ENCODE measurements around the gene HOXB7. TPM values are rescaled to one million over a fixed set of nuclear protein-coding genes. Genes with fewer than 3 reads are reported as not detected.

HOXB7 gene
- not detected for total RNA-seq
- polyA plus RNA-seq (2013, experiment 1 of 2): 5.6 TPM
- 6.0 TPM for polyA plus RNA-seq (2013, experiment 2 of 2)
- long read RNA-seq, experiment 1: 0 reads
- long read RNA-seq, experiment 2: 0 reads
- long read RNA-seq, experiment 3: 0 reads
- long read RNA-seq, experiment 4, partial matches to known transcripts: 0 of 1 reads
- long read RNA-seq, experiment 4, other reads (novel, unspliced or antisense): 0 of 1 reads

DNA sequence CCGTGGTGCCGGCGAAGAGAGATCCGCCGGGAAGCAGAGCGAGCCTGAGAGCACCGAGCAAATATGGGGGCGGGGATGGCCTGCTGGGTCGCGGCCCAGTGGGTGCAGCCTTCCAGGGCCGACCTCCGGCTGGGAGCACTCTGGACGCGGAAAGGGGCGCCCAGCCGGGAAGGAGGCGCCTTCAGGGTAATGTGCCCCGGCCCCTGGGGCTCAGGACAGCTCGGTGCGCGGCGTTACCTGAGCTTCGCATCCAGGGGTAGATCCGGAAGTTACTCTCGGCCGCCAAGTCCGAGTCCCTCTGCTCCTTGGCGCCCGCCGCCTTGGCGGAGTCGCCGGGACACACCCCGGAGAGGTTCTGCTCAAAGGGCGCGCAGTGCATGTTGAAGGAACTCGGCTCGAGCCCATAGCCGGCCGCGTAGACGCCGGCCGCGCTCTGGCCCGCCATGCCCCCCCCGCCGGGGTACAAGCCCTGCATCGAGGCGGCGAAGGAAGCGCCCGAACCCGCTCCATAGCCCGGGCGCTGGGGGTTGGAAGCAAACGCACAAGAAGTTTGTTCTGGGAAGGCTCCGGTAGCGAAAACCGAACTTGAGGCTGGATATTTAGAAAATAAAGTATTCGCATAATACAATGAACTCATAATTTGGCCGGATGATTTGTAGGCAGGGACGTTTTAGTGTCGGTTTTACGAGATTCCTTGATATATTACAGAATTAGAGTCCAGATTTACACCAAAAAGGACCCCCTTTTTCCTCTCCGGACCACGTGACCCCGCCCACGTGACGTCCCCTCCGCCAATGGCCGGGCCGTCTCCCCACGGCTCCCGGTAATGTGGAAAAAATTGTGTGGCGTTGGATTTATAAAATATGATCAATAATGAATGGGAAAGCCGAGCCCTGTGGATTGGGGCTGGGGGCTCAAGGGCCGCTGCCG, at the start of gene HOXB7:
Gene HOXB7, minus strand, starts transcription at position 736 of the 930 bp plus-strand sequence. Its CDS starts 99 bp downstream, at position 637.
- Histone ChIP-seq H3K9me3 (ENCODE audit: control insufficient read depth, low read length) (peaks cover 6% of the 10 kb centered on the region), H3K36me3 (ENCODE audit: control insufficient read depth, insufficient read depth, low read length) (no peaks in the 10 kb centered on the region), H3K9ac (ENCODE audit: extremely low read depth, low read length, poor library complexity, severe bottlenecking) (no peak within 1 kb of the TSS), H3K27ac (ENCODE audit: low read depth, low read length) (peak within 1 kb of the TSS; percentile 16), H3K4me3 (ENCODE audit: low read length) (peak within 1 kb of the TSS; percentile 64), H3K4me1 (ENCODE audit: control insufficient read depth, insufficient read depth, low read length) (no peaks in the 10 kb centered on the region), H3K27me3 (ENCODE audit: control insufficient read depth, insufficient read depth, low read length, poor library complexity, severe bottlenecking) (peaks cover 100% of the 10 kb centered on the region)
- H3K9me3 Mint-ChIP-seq: peaks cover 2% of the 10 kb centered on the region
- peak within 1 kb of the TSS; percentile 43 for H3K4me3 Mint-ChIP-seq
- H3K36me3 Mint-ChIP-seq (ENCODE audit: low read depth): no peaks in the 10 kb centered on the region
- peaks cover 99% of the 10 kb centered on the region for H3K27me3 Mint-ChIP-seq (ENCODE audit: insufficient read depth)
- H3K4me1 Mint-ChIP-seq: peaks cover 7% of the 10 kb centered on the region
- WGBS, 2 experiments (ENCODE audit: insufficient coverage in 1 of 2, insufficient read length in 1 of 2): 3 to 4% methylated on average over 18 to 79 of the region's 79 CpGs
- DNase-seq: peak; percentile 85
- H3K27ac Mint-ChIP-seq: no peak within 1 kb of the TSS
- TF ChIP-seq, protein P1, sequence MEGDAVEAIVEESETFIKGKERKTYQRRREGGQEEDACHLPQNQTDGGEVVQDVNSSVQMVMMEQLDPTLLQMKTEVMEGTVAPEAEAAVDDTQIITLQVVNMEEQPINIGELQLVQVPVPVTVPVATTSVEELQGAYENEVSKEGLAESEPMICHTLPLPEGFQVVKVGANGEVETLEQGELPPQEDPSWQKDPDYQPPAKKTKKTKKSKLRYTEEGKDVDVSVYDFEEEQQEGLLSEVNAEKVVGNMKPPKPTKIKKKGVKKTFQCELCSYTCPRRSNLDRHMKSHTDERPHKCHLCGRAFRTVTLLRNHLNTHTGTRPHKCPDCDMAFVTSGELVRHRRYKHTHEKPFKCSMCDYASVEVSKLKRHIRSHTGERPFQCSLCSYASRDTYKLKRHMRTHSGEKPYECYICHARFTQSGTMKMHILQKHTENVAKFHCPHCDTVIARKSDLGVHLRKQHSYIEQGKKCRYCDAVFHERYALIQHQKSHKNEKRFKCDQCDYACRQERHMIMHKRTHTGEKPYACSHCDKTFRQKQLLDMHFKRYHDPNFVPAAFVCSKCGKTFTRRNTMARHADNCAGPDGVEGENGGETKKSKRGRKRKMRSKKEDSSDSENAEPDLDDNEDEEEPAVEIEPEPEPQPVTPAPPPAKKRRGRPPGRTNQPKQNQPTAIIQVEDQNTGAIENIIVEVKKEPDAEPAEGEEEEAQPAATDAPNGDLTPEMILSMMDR (conservative IDR thresholded peaks at IDR 0.05): no peak

DNA sequence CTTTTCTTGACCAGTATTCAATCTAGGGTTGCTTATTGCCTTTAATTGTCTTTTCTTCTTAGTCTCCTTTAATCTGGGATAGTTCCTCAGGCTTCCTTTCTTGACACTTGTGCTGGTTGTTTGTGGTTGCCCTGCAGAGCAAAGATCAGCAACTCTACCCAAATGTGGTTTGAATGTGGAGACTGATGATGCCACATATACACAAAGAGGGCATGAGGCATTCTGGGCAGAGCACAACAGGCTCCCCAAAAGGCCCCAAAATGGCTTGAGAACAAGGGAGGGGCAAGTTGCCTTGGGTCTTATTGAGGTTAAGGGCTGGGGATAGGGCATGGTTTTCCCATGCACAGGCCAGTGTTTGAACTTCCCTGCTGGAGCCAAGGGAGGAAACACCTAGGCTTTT, 45.1 kb upstream of the HOXB7 start:
- Mint-ChIP-seq H3K27me3 (ENCODE audit: insufficient read depth) (peaks cover 91% of the 10 kb centered on the region), H3K36me3 (ENCODE audit: low read depth) (no peaks in the 10 kb centered on the region), H3K4me1 (no peaks in the 10 kb centered on the region), H3K27ac (no peak overlapping the region), H3K4me3 (no peak overlapping the region), H3K9me3 (no peaks in the 10 kb centered on the region)
- Histone ChIP-seq H3K36me3 (ENCODE audit: control insufficient read depth, insufficient read depth, low read length) (no peaks in the 10 kb centered on the region), H3K9ac (ENCODE audit: extremely low read depth, low read length, poor library complexity, severe bottlenecking) (no peak overlapping the region), H3K4me3 (ENCODE audit: low read length) (no peak overlapping the region), H3K27ac (ENCODE audit: low read depth, low read length) (no peak overlapping the region), H3K27me3 (ENCODE audit: control insufficient read depth, insufficient read depth, low read length, poor library complexity, severe bottlenecking) (peaks cover 80% of the 10 kb centered on the region), H3K4me1 (ENCODE audit: control insufficient read depth, insufficient read depth, low read length) (no peaks in the 10 kb centered on the region), H3K9me3 (ENCODE audit: control insufficient read depth, low read length) (no peaks in the 10 kb centered on the region)
- DNase-seq: peak; percentile 10
- TF ChIP-seq, protein P1 (conservative IDR thresholded peaks at IDR 0.05): no peak

DNA sequence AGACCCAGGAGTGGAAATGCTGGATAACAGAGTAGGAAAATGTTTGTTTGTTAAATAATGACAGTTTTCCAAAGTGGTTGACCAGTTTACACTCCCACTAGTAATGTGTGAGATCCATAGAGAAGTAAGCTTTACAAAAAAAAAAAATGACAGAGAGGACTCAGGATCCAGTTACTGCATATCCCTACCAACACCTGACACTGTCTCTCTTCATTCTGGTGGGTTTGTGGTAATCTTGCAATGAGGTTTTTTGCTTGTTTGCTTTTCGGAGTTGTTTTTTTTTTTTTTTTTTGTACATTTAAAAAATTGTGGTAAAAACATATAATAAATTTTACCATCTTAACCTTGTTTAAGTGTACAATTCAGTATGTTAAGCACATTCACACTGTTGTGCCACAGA, 38.9 kb upstream of the HOXB7 start:
- no CpG with 5 or more reads among the region's 1 CpG for WGBS, 2 experiments (ENCODE audit: insufficient coverage in 1 of 2, insufficient read length in 1 of 2)

More for the DNA sequence above, 38.9 kb upstream of the HOXB7 start:
- TF ChIP-seq, protein P1 (conservative IDR thresholded peaks at IDR 0.05): no peak
- H3K4me1 ChIP-seq (ENCODE audit: control insufficient read depth, insufficient read depth, low read length): peaks cover 3% of the 10 kb centered on the region
- H3K27ac ChIP-seq (ENCODE audit: low read depth, low read length): no peak overlapping the region
- peaks cover 97% of the 10 kb centered on the region for H3K27me3 Mint-ChIP-seq (ENCODE audit: insufficient read depth)
- no peaks in the 10 kb centered on the region for H3K36me3 Mint-ChIP-seq (ENCODE audit: low read depth)
- H3K36me3 ChIP-seq (ENCODE audit: control insufficient read depth, insufficient read depth, low read length): no peaks in the 10 kb centered on the region
- H3K27me3 ChIP-seq (ENCODE audit: control insufficient read depth, insufficient read depth, low read length, poor library complexity, severe bottlenecking): peaks cover 80% of the 10 kb centered on the region
- H3K9ac ChIP-seq (ENCODE audit: extremely low read depth, low read length, poor library complexity, severe bottlenecking): no peak overlapping the region
- no peaks in the 10 kb centered on the region for H3K4me1 Mint-ChIP-seq
- no peaks in the 10 kb centered on the region for H3K9me3 ChIP-seq (ENCODE audit: control insufficient read depth, low read length)
- H3K4me3 Mint-ChIP-seq: no peak overlapping the region
- H3K4me3 ChIP-seq (ENCODE audit: low read length): no peak overlapping the region
- no peak overlapping the region for H3K27ac Mint-ChIP-seq
- no peaks in the 10 kb centered on the region for H3K9me3 Mint-ChIP-seq
- DNase-seq: no peak
